ENCODE measurements around the gene CCDC178.

DNA sequence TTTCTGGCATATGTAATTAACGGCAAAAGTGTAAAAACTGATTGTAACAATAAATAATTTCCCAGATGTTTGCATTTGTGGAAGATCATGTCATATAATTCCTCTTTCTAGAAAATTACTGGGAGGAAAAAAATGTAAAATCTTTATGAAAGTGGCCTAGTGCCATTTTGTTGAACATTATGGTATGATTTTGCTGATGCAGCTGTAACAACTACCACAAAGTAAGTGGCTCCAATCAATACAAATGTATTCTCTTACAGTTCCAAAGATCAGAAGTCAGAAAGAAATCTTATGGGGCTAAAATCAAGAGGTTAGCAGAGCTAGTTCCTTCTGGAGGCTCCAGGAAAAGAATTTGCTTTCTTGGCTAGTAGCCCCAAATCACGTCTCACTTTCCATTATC, 281.4 kb downstream of the CCDC178 start:
- TF ChIP-seq EZH2phosphoT487 (IDR thresholded peaks at IDR 0.05; ENCODE audit: insufficient read depth, low read depth) (no peak), EZH2 (IDR thresholded peaks at IDR 0.05; ENCODE audit: insufficient read depth, poor library complexity, severe bottlenecking) (no peak)
